GM12878 (cell line): ENCODE measurements around the gene ARMC6.

ENCODE experiments used
- BACH1 ChIP-seq: fragments of 450-650 bp; IDR thresholded peaks from 2 replicates; pipeline ENCODE4 v1.6.1; 2017; ENCODE audit warnings: mild to moderate bottlenecking, borderline replicate concordance
- CEBPB ChIP-seq, 2 experiments: fragments of 150-350 bp in 1 of 2; IDR thresholded peaks; 2 replicates each; pipeline ENCODE4 v1.6.1; 2012 to 2014; ENCODE audit warnings: low read depth in 2 of 2, low read length in 2 of 2, borderline replicate concordance in 1 of 2, inconsistent platforms in 1 of 2
- CHD4 ChIP-seq: fragments of 200-600 bp; sonication (generic); IDR thresholded peaks from 2 replicates; pipeline ENCODE4 v1.6.1; 2016; ENCODE audit warnings: mild to moderate bottlenecking
- CTCF ChIP-seq, 3 experiments: IDR thresholded peaks in 2 of 3; conservative IDR thresholded peaks in 1 of 3; 2 replicates each; pipeline ENCODE4 v1.5.1; 2011; ENCODE audit warnings: low read depth in 3 of 3, low read length in 3 of 3, mild to moderate bottlenecking in 3 of 3, control low read depth in 2 of 3, moderate library complexity in 2 of 3, inconsistent platforms in 1 of 3, mixed read lengths in 1 of 3; ENCODE audit not compliant: control insufficient read depth in 2 of 3, insufficient read depth in 1 of 3; ENCODE audit errors: extremely low read depth in 1 of 3
- E2F8 ChIP-seq: fragments of 450-650 bp; IDR thresholded peaks from 2 replicates; pipeline ENCODE4 v1.6.1; 2018; ENCODE audit warnings: mild to moderate bottlenecking, low read depth, moderate library complexity; ENCODE audit not compliant: partially characterized antibody
- EGR1 ChIP-seq, 2 experiments: IDR thresholded peaks; 1 replicate in 1 of 2; 2 replicates in 1 of 2; pipeline ENCODE4 v1.6.1; 2011 to 2012; ENCODE audit warnings: low read depth in 2 of 2, low read length in 2 of 2, borderline replicate concordance in 1 of 2, mild to moderate bottlenecking in 1 of 2, moderate library complexity in 1 of 2
- LARP7 ChIP-seq: fragments of 450-650 bp; IDR thresholded peaks from 2 replicates; pipeline ENCODE4 v1.6.1; 2017; ENCODE audit warnings: mild to moderate bottlenecking
- MAX ChIP-seq: IDR thresholded peaks from 2 replicates; pipeline ENCODE4 v1.6.1; 2012; ENCODE audit warnings: low read depth, low read length, improper control_type of control experiment
- MYC ChIP-seq: IDR thresholded peaks from 2 replicates; pipeline ENCODE4 v1.6.1; 2011; ENCODE audit warnings: mild to moderate bottlenecking, low read length, moderate library complexity, inconsistent platforms; ENCODE audit not compliant: insufficient read depth, insufficient replicate concordance, insufficient read length, severe bottlenecking
- POLR2A ChIP-seq: IDR thresholded peaks from 2 replicates; pipeline ENCODE4 v1.6.1; 2011; ENCODE audit warnings: low read depth, mild to moderate bottlenecking, low read length
- SIN3A ChIP-seq: IDR thresholded peaks from 2 replicates; pipeline ENCODE4 v1.6.1; 2012; ENCODE audit warnings: low read depth, low read length, improper control_type of control experiment
- SIX5 ChIP-seq: IDR thresholded peaks from 2 replicates; pipeline ENCODE4 v1.6.1; 2011; ENCODE audit warnings: mild to moderate bottlenecking, low read depth, low read length, moderate library complexity; ENCODE audit not compliant: severe bottlenecking
- ZNF274 ChIP-seq: IDR thresholded peaks from one replicate; pipeline ENCODE4 v1.8.0; 2011; ENCODE audit not compliant: insufficient read length, insufficient read depth
- TF ChIP-seq, protein P1 (sequence below): fragments of 450-650 bp; IDR thresholded peaks from 2 replicates; pipeline ENCODE4 v1.6.1; 2017; ENCODE audit warnings: antibody characterized with exemption, mild to moderate bottlenecking, moderate library complexity

DNA sequence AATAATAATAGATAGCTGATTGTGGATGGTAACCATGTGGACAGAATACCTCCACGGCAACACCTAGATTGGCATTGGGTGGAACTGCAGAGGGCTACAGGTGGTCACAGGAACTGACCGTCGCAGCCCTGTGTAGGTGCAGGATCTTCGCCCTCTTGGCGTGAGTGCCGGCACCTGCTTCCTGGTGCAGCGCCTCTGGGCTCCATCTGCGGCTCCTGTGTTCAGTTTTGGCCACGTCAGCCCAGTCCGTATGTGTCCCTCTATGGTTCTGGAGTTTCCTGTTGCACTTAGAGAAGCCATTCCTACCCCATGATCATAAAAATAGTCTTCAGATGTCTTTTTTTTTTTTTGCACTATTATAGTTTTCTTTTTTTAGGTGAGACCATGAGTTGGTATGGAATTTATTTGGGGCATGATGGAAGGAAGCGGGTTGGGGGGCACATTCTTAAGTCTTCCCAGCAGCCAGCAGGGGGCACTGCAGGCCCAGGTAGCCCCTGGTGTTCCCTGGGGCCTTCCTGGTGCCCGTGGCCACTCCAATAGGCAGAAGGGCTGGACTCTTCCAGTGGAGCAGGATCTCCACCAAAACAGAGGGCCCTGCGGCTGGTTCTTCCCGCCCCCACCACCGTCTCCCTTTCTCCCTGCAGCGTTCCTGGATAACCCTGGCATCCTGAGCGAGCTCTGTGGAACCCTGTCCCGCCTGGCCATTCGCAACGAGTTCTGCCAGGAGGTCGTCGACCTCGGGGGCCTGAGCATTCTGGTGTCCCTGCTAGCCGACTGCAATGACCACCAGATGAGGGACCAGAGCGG, 20.3 kb downstream of the ARMC6 start:
- TF ChIP-seq CTCF (IDR thresholded peaks at IDR 0.05 in 2 of 3, conservative IDR thresholded peaks at IDR 0.05 in 1 of 3; ENCODE audit: control insufficient read depth in 2 of 3, extremely low read depth in 1 of 3, insufficient read depth in 1 of 3, low read depth in 3 of 3, low read length in 3 of 3) (peak; percentile 64 to 73 (median 66)), LARP7 (no peak), CHD4 (no peak), E2F8 (no peak), CEBPB (IDR thresholded peaks at IDR 0.05; ENCODE audit: borderline replicate concordance in 1 of 2, low read depth in 2 of 2, low read length in 2 of 2) (no peak), BACH1 (no peak), EGR1 (IDR thresholded peaks at IDR 0.05; ENCODE audit: borderline replicate concordance in 1 of 2, low read depth in 2 of 2, low read length in 2 of 2) (no peak), ZNF274 (no peak), SIN3A (no peak), POLR2A (no peak), MYC (no peak), MAX (no peak), SIX5 (no peak)
- TF ChIP-seq, protein P1, sequence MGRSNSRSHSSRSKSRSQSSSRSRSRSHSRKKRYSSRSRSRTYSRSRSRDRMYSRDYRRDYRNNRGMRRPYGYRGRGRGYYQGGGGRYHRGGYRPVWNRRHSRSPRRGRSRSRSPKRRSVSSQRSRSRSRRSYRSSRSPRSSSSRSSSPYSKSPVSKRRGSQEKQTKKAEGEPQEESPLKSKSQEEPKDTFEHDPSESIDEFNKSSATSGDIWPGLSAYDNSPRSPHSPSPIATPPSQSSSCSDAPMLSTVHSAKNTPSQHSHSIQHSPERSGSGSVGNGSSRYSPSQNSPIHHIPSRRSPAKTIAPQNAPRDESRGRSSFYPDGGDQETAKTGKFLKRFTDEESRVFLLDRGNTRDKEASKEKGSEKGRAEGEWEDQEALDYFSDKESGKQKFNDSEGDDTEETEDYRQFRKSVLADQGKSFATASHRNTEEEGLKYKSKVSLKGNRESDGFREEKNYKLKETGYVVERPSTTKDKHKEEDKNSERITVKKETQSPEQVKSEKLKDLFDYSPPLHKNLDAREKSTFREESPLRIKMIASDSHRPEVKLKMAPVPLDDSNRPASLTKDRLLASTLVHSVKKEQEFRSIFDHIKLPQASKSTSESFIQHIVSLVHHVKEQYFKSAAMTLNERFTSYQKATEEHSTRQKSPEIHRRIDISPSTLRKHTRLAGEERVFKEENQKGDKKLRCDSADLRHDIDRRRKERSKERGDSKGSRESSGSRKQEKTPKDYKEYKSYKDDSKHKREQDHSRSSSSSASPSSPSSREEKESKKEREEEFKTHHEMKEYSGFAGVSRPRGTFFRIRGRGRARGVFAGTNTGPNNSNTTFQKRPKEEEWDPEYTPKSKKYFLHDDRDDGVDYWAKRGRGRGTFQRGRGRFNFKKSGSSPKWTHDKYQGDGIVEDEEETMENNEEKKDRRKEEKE: no peak
